HuH-7.5 (cell line): Measurements from ENCODE around the gene PRCP.

Experiments
- DNase-seq: peaks from one replicate; pipeline ENCODE4 v3.0.0; 2011; ENCODE audit warnings: low spot score

The PRCP gene

DNA sequence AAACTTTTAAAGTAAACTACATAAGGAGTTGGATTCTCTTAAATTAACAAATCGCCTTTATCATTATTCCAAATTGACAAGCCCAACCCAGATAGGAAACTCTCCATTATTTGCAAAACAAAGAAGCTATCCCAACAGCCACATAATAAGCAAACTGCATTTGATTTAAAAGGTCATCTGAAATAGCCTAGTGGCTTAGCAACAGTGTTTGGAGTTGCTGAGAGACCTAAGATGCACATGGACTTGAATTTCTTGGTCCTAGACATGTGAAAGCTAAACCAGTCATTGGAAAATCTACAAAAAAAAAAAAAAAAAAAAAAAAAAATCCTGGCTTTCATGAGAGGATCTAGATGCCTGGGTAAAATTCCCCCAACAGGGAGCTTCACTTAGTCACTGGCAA lies 69.5 kb downstream of the PRCP start:
- no peak for DNase-seq

DNA sequence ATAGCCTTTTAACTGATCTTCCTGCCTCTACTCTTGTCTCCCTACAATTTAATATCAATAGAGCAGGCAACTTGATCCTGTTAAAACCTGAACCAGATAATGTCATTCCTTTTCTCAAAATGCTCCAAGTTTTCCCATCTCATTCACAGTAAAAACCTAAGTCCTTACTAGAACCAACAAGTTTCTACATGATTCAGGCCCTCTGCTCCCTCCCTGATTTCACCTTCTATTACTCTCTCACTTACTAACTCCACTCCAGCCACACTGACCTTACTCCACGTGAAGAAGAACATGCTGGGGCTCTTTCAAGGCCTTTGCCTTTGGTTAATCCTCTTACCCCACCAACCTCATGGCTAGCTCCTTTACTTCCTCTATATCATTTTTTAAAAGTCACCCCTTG lies 71.1 kb downstream of the PRCP start:
- no peak for DNase-seq

DNA sequence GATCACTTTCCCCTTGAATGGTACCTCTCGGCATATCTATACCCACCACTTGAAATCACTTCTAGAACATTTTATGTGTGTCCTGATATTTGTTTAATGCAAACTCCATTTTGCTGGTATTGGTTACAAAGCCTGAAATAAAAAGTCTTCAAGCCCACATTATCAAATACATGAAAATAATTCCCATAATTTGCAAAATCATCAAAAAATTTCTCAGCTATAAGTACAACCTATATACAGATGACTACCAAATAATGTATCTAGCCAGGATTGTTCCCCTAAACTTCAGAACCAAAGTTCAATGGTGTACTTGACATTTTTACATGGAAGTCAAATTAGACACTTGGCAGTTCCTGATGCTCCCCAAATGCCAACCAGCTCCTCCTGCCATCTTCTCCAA lies 71.8 kb downstream of the PRCP start:
- DNase-seq: no peak

DNA sequence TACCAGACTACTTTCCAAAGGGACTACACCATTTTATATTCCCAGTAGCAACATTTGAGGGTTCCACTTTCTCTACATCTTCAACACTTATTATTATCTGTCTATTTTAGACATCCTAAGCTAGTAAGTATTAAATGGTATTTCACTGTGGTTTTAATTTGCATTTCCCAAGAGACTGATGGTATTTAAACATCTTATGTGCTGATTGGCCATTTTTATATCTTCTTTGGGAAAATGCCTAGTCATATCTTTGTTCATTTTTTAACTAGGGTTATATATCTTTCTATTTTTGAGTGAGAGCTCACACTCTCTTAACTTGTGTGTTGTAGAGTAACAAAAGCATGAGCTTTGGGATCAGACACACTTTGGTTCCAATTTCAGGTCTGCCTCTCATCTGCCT lies 73.7 kb downstream of the PRCP start:
- DNase-seq: no peak

DNA sequence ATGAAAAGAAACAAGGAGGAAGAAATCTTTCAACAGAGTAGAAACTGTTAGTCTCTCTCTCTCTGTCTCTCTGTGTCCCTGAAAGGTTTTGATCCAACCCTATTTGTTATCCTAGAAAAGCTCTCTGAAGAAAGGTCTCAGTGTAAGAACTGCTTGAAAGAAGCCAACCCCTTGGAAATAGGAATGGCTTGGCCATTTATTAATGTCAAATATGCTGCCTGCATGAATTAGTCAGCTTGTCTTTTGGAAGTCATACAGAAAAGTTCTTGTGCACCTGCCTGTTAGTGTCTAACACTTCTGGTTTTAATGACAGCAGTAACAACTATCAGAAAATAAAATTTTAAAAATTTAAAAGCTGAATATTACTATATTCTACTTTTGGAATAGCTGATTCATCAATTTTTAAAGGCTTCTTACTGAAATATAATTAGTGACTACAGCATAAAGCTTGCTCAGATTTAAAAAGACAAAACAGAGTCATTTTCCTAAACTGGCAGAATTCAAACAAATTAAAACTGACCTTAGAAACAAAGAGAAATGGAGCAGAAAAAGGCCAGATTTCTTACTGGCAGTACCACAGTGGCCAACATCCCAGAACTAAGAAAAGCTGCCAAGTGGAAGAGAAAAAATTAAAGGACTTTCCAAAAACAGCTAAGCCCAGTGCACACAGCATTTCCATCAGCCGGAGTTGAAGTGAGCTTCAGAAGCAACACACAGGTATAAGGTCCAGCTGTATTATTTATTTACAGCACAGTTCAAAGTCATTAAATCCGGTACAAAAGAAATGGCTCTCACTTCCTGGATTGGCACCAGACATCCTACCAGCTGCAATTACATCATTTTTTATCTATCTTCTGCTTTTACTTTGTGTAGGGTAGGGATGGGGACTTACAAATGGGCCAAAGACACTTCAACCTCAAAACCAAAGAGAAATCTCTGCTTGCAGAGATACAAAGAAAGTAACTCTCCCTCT lies 76.3 kb downstream of the PRCP start:
- no peak for DNase-seq

DNA sequence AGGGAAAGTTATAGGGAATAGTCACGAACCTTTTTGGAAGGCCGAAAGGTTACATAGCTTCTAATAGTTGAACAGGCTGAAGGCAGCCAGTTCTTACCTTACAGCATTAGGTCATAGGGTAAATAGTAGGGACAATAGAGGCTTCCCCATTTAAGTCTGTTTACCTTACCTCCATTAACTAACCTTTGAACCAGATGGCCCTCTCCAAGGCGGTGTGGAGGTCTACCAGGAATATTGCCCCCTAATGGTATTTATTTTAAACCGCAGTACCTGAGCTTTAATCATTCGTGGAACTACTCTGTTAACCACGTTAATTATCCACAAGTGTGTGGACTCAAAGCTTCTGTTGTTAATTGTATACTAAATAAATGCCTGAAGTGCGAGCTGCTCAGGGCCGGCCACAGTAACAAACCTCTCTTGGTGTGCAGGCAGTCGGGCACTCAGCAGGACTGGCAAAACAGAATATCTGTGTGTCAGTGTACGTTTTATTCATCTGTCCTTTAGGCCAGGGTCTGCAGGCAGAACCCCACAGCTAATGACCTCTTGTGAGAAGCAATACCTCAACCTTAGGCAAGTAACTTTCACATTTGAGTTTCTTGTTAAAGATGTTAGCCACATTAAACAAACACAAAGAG lies 81.7 kb downstream of the PRCP start:
- no peak for DNase-seq

DNA sequence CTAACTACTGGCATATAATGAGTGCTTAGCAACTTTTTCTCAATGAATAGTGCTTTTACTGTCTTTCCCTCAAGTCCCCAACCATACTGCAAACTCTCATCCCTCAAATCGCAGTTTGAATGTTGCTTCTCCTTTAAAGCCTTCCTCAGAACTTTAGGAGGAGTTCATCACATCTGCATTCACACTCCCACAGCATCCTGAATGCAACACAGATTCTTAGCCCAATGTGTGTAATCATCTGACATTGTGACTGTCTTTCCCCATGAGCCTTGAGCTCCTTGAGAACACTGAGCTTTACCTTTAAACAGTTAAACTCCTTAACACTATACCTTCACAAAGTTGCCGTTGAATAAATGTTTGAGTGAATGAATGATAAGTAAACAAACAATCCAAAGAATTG lies 84.8 kb downstream of the PRCP start:
- DNase-seq: no peak

DNA sequence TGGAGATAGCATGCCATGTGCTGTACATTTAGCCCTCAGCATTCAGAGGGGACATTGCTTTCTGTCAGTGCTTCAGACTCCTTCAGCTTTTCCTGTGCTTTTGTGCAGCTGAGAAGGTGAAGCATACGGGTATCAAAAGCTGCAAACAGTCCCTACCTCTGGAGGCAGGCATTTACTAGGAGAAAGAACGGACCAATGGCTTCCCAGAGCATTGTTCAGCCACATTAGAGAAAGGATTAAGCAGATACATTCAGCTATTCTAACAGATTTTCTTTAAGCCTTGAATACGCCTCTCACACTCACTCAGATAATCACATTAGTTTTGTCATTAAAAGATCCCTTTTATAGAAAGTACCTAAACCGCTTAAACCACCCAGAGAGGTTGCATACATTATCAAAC lies 85.9 kb downstream of the PRCP start:
- DNase-seq: no peak

DNA sequence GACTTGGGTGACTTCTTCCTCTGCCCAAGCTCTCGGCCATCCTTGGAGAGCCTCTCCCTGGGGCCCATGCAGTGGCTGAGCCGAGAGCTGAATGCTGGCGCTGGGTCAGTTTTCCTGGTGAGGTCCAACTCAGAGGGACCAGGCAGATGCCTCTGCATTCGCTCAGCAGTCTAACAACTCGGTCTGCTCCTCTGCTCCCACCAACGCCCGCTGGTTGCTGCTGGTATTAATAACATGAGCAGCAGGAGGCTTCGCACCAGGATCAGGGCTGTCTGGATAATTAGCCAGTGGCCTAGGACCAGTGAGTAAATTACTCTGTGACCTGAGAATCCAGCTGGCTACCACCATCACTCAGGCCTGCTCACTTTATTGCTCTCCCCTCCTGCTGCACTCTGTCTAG lies 88.9 kb downstream of the PRCP start:
- no peak for DNase-seq

DNA sequence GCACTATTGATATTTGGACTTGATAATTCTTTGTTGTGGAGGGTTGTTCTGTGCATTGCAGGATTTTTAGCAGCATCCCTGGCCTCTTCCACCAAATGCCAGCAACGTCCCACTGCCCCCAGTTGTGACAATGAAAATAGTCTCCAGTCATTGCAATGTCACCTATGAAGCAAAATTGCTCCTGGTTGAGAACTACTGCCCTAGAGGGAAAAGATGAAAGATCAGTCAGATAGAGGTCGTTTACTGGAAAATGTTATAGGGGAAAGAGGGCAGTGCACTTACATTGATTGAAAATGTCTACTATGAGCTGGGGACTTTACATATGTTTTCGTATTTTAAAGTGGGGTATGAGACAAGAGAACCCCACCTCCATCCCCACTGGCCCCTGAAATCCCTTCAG lies 89.5 kb downstream of the PRCP start:
- DNase-seq: no peak

DNA sequence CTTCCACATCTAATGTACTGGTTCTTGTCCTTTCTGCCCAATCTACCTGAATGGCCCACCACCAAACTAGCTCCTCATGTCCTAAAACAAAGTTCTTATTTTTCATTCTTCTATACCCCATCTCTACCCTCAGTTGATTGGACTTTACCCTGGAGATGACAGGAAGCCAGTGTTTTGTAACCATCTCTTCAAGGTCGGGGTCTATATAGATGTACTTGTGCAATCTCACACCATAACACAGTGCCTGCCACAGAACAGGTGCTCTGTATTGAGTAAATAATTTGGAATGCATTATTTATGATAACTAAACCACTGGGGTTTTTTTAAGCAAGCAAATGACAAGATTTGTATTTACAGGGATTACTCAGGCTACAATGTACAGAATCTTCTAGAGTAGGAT lies 89.9 kb downstream of the PRCP start:
- no peak for DNase-seq

DNA sequence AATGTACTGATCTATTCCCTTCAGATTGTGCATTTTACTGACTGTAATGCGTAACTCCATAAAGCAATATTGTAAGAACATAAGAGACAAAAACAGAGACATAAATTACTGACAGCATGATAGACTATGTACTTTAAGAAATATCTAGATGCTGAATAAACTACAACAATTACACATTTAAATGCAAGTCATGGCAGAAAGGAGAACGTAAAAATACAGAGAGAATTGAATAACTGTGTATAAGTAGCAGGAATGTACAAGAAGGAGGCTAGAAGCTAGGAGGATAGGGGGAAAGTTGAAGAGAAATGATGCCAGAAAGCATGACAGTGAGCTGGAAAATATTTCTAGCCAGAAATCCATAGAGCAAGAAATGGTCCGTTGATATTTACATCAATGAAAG lies 92.6 kb downstream of the PRCP start:
- no peak for DNase-seq

DNA sequence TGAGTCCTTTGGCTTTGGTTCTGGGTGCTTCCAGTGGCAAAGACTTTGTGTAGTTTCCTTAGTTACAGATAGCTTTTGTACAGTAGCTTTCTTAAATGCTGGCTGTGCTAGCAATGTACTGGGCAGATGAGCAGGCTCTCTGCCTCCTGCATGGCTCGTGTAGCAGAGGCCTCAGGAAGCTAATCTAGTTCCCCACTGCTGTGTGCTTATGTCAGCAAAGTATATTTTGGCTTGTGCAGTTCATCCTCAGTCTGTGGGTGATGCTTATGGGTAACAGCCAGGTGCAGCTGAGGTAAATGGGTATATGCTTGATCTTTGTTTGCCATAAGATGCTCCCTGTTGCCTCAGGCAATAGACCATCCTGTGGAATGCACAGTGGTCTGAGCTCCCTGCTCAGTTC lies 97.5 kb downstream of the PRCP start:
- DNase-seq: no peak

DNA sequence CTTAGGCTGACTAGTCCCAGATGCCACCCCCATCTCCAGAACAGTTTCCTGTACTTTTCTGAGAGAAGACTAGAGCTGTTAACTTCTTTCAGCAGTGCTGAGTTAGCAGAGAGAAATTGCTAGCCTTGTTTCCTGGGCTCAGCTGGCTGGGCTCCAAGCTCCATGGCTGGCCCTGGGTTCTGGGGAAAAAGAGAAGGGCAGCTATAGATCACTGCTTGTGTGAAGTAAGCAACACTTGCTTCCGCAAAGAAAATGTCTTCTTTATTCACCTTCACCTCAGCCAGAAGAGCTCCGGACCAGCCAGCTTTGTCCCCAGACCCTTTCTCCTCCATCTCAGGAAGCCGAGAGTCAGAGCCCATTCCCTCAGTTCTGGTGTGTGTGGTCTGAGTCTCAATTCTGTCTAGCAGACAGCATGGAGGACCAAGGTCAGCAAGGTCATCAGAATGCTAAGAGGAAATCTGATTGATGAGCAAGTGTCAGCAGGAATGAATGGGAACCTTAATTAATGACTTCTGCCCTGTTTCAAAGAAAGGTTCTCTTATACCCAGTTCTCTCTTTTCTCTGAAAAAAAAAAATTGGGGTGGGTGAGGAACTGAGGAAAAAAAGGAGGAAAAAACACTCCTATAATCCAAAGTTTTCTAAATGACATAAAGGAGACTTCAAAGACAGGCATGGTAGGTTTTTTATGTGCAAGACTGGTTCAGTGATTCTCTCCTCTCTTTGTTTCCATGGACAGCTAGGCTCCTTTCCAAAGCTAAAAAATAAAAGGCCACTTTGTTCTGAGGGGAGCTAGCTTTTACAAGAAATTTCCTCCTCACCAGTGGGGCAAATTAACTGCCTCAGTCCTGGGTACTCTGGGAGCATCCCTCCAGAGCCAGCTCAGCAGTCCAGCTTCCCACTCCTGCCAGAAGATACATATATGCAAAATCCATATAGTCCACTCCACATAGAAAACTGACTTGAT lies 103.0 kb downstream of the PRCP start:
- DNase-seq: no peak

DNA sequence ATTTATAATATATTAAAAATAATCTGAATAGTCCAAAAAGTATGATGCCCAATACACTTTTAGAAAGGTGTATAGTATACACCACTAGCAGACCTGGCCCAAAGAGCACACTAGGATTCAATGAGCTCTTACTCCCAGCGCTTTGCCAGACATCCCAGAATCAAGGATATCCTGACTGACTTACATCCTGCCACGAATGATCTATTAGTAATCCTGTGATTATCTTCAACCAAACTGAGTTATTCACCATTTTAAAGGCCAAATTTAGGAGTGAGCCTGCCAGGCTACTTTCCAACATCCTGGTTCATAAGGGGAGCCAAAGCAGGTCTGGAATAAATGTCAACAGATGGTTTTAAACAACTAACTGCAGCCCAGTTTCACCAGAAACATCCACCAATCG lies 105.7 kb downstream of the PRCP start:
- no peak for DNase-seq

DNA sequence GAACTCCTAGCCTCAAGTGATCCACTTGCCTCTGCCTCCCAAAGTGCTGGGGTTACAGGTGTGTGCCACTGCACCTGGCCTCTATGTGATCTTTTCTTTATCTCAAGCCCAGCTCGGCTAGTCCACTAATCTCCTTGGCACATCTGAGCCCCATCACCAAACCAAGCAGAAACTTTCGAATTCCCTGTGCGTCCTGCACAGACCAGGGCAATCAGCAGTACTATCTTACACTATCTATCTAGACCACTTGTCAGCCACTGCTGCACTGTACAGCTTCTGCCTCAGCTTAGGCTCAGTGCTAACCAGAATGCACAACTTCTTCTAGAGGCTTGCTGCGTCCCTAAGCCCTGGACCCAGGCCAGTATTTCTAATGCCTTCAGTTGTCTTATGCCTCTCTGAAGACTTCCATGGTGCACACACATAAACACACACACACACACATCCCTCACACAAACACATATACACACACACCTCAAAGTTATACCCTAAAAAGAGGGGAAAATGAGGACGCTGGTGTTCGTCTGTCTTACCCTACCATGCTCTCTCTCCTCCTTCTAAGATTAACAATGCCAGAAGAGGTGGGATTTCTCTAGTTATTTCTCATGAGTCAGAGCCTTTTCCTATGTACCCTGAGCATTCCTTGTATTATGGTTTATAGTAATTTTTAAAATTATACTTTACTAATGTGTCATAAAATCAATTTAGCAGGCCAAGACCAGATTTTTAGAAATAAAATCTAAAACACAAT lies 107.2 kb downstream of the PRCP start:
- no peak for DNase-seq

DNA sequence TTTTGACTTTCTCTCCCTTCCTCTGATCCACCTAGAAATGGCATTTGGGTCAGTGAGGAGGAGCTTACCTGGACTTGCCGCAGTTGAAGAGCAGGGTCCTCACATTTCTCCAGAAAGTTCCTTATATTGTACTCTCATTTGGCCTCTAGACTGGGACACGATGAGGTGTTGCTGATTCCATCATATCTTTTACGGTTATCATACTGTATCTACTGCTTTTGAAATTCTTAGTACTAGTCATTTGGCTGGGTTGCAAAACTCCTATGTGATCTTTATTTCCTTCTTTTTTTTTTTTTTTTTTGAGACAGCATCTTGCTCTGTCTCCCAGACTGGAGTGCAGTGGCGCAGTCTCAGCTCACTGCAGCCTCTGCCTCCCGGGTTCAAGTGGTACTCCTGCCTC lies 107.9 kb downstream of the PRCP start:
- no peak for DNase-seq

DNA sequence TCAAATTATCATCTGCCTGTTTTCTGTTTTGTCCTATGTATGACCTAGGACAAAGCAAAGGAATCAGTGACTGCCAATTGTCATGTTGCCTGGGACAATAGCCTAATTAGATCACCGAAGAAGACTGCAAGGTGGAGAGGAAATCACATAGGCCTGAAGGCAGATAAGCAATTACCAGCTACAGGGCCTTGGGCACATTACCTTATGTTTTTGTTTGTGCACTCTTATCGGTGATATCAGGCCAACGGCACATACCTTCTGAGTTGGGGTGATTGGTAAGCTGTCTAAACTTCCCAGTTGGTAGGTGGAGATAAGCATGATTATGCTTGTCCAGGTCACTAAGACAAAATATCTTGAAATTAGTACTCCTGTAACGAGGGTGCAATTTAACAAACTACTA lies 108.5 kb downstream of the PRCP start:
- no peak for DNase-seq

DNA sequence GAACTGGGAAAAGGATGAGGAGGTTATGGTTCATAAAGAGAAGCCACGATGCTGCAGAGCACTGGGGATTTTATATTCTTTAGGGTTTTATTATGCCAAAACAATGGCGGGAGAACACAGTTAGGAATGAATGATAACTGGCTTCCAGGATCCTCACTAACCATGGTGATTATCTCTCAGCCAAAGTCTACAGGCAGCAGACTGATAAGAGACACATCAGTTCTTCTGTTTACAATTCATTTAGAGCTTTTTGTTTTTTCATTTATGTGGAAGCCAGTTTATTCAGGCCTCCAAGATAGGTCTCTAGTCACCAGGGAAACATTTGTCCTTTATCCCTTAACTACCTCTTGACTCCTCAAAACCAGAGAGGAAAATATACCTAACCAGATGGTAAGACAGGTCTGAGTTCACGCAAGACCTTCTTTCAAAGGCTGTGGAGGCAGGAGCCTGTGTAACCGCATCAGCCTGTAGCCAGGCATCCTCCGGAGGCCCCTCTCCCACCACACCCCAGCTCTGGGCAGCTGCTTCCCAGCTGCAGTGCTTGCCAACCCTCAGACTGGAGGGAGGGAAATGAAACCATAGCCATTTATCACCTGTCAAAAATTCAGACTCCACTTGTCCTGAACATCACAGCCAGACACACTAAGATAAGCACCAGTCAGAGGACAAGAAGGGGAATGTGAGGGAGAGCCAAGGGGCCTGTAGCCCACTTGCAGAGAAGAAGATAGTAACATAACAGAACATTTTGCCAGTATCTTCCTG lies 109.3 kb downstream of the PRCP start:
- no peak for DNase-seq

DNA sequence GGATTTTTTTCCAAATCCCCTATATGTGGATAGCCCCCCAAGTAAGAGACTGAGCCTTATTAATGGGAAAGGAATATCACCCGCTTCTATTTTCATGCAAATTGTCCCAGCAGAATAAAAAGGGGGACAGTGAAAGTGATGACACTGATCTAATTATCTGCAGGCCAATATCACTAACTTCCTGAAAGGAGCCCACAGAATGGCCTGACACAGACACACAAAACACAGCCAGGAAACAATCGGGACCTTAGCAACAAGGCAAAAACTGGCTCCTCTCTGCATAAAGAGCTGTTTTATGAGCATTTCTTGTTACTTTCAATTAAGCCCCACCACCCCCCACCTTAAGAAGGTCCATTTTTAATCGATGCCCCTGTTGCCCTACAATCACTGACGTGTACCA lies 112.2 kb downstream of the PRCP start:
- DNase-seq: no peak

DNA sequence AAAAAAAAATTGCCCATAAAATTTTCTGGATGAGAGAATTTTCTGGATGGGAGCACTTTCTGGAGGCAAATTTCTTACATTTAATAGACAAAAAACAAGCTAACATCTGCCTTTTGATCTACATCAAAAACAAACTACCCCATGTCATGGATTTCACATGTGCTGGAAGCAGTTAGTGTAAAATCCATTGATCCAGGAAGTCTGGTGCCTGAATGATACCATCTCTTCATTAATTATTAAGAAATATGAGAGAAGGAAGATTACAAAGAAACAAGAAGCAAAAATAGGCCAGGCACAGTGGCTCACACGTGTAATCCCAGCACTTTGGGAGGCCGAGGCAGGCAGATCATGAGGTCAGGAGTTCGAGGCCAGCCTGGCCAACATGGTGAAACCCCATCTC lies 113.4 kb downstream of the PRCP start:
- DNase-seq: no peak
